IMR-90 (cell line): ENCODE data around the gene STEEP1. TPM values are rescaled to one million over a fixed set of nuclear protein-coding genes. Genes with fewer than 3 reads are reported as not detected.

Source experiments
- ATAC-seq: fragments of 200-7000 bp; cut with Tn5 transposase; 2 replicates; pipeline ENCODE4 v1.9.1; 2020; ENCODE audit warnings: low read depth, mild to moderate bottlenecking, moderate library complexity
- BruUV-seq: library from RNA; stranded (reverse); fragments of 400-500 nt; replicated peaks from 2 replicates; lab custom pipeline; 2021; lab: Mats Ljungman, UMichigan
- CTCF ChIA-PET: fragments of 300-600 bp; formaldehyde crosslinking; extraction: SDS; loops from one replicate; lab custom pipeline; 2021; ENCODE audit warnings: antibody characterized with exemption; lab: Yijun Ruan, JAX
- POLR2A ChIA-PET: fragments of 300-600 bp; sonication (Branson Sonifier 250); formaldehyde crosslinking; loops from one replicate; lab custom pipeline; 2022; ENCODE audit warnings: antibody characterized with exemption; ENCODE audit not compliant: unreplicated experiment; lab: Charles Lee
- DNase-seq: peaks from one replicate; pipeline ENCODE4 v3.0.0; 2013
- H2AFZ ChIP-seq: replicated peaks from 2 replicates; pipeline ENCODE3; 2013; ENCODE audit warnings: low read length, mild to moderate bottlenecking; ENCODE audit not compliant: poor library complexity
- H2AK5ac ChIP-seq: 2 replicates; pipeline ENCODE4 v1.6.1; 2013; ENCODE audit warnings: low read depth, low read length, inconsistent platforms
- H2AK9ac ChIP-seq: replicated peaks from 2 replicates; pipeline ENCODE3; 2013; ENCODE audit warnings: mild to moderate bottlenecking, low read depth, low read length, moderate library complexity; ENCODE audit not compliant: poor library complexity
- H2BK120ac ChIP-seq: 2 replicates; pipeline ENCODE4 v1.6.1; 2013; ENCODE audit warnings: low read depth, low read length, inconsistent platforms
- H2BK15ac ChIP-seq: 3 replicates; pipeline ENCODE4 v1.6.1; 2013; ENCODE audit warnings: low read depth, low read length, inconsistent platforms
- H2BK20ac ChIP-seq: 2 replicates; pipeline ENCODE4 v1.6.1; 2013; ENCODE audit warnings: low read depth, mild to moderate bottlenecking, inconsistent platforms, low read length, moderate library complexity
- H2BK5ac ChIP-seq: 2 replicates; pipeline ENCODE4 v1.6.1; 2013; ENCODE audit warnings: mild to moderate bottlenecking, low read depth, low read length, inconsistent platforms; ENCODE audit not compliant: poor library complexity, severe bottlenecking
- H3K14ac ChIP-seq: replicated peaks from 2 replicates; pipeline ENCODE4 v1.6.1; 2013; ENCODE audit warnings: low read depth, low read length, inconsistent platforms
- H3K18ac ChIP-seq: 2 replicates; pipeline ENCODE4 v1.6.1; 2013; ENCODE audit warnings: low read depth, low read length, control low read depth
- H3K23ac ChIP-seq: 2 replicates; pipeline ENCODE4 v1.6.1; 2013; ENCODE audit warnings: low read depth, low read length, inconsistent platforms
- H3K27ac ChIP-seq: 2 replicates; pipeline ENCODE4 v1.5.1; 2013; ENCODE audit warnings: mild to moderate bottlenecking, control low read depth, low read length; ENCODE audit not compliant: insufficient read depth
- H3K27me3 ChIP-seq: 2 replicates; pipeline ENCODE4 v1.6.1; 2013; ENCODE audit warnings: low read length; ENCODE audit not compliant: control insufficient read depth, insufficient read depth
- H3K36me3 ChIP-seq: 2 replicates; pipeline ENCODE4 v1.6.1; 2013; ENCODE audit warnings: low read length, mixed read lengths; ENCODE audit not compliant: control insufficient read depth, insufficient read depth
- H3K4ac ChIP-seq: 2 replicates; pipeline ENCODE4 v1.6.1; 2013; ENCODE audit warnings: low read depth, low read length, inconsistent platforms
- H3K4me1 ChIP-seq: 2 replicates; pipeline ENCODE4 v1.6.1; 2013; ENCODE audit warnings: low read length, mixed read lengths; ENCODE audit not compliant: control insufficient read depth, insufficient read depth
- H3K4me2 ChIP-seq: 2 replicates; pipeline ENCODE4 v1.6.1; 2013; ENCODE audit warnings: low read depth, mild to moderate bottlenecking, control low read depth, low read length, moderate library complexity
- H3K4me3 ChIP-seq: 2 replicates; pipeline ENCODE4 v1.5.1; 2013; ENCODE audit warnings: low read depth, mild to moderate bottlenecking, control low read depth, low read length, moderate library complexity; ENCODE audit not compliant: insufficient read depth
- H3K56ac ChIP-seq: 2 replicates; pipeline ENCODE4 v1.6.1; 2013; ENCODE audit warnings: low read length, inconsistent platforms; ENCODE audit not compliant: insufficient read depth; ENCODE audit errors: extremely low read depth
- H3K79me1 ChIP-seq, 2 experiments: 2 replicates each; pipeline ENCODE4 v1.6.1; 2013; ENCODE audit warnings: low read length in 2 of 2, inconsistent platforms in 1 of 2, low read depth in 1 of 2
- H3K9ac ChIP-seq: 2 replicates; pipeline ENCODE4 v1.6.1; 2013; ENCODE audit warnings: low read depth, low read length, control low read depth
- H3K9me1 ChIP-seq: 2 replicates; pipeline ENCODE4 v1.6.1; 2013; ENCODE audit warnings: low read length, inconsistent platforms; ENCODE audit not compliant: insufficient read depth
- H3K9me3 ChIP-seq: 2 replicates; pipeline ENCODE4 v1.6.1; 2013; ENCODE audit warnings: low read length; ENCODE audit not compliant: control insufficient read depth, insufficient read depth
- H4K20me1 ChIP-seq: 2 replicates; pipeline ENCODE4 v1.6.1; 2013; ENCODE audit warnings: low read length, inconsistent platforms; ENCODE audit not compliant: insufficient read depth
- H4K5ac ChIP-seq: 2 replicates; pipeline ENCODE4 v1.6.1; 2013; ENCODE audit warnings: mild to moderate bottlenecking, low read depth, low read length, control low read depth
- H4K8ac ChIP-seq, 2 experiments: 2 replicates each; pipeline ENCODE4 v1.6.1; 2013; ENCODE audit warnings: low read depth in 2 of 2, low read length in 2 of 2, control low read depth in 1 of 2, inconsistent platforms in 1 of 2
- H4K91ac ChIP-seq: 2 replicates; pipeline ENCODE4 v1.6.1; 2013; ENCODE audit warnings: low read depth, low read length, inconsistent platforms; ENCODE audit not compliant: insufficient read depth
- RAD21 ChIP-seq: IDR thresholded peaks from 2 replicates; pipeline ENCODE4 v1.6.1; 2012; ENCODE audit warnings: low read length, improper control_type of control experiment
- RCOR1 ChIP-seq: IDR thresholded peaks from 2 replicates; pipeline ENCODE4 v1.6.1; 2012; ENCODE audit warnings: mild to moderate bottlenecking, low read length, improper control_type of control experiment; ENCODE audit not compliant: insufficient replicate concordance
- WGBS, 2 experiments: methylation state at CpG; one replicate each; pipeline versions ENCODE4 v1.1.5 to v1.1.7; 2013; ENCODE audit warnings: missing lambda C conversion rate in 2 of 2; ENCODE audit not compliant: insufficient read length in 1 of 2; ENCODE audit errors: extremely low coverage in 2 of 2; 5-methylcytosine and 5-hydroxymethylcytosine counted together
- dilution Hi-C: fragments of 300-500 bp; cut with HindIII; formaldehyde crosslinking; loops from one replicate; pipeline ENCODE4 v1.14.3; 2018; ENCODE audit warnings: low sequenced_read_pairs; ENCODE audit not compliant: unreplicated experiment
- in situ Hi-C: fragments of 300-500 bp; cut with MboI; formaldehyde crosslinking; loops from 3 replicates; pipeline ENCODE4 v1.14.3; 2019; ENCODE audit warnings: low sequenced_read_pairs, inconsistent platforms, mixed read lengths
- intact Hi-C: fragments of 100-400 bp; cut with micrococcal nuclease; formaldehyde crosslinking; loops from 2 replicates; pipeline ENCODE4 v1.10.0; 2022
- polyA plus RNA-seq, 3 experiments: library from polyadenylated mRNA; depleted of rRNA; stranded (reverse); fragments of >200 nt; gene quantifications; 2 replicates each; pipeline ENCODE4 v1.2.3, GENCODE V29; 2012; ENCODE audit warnings: low replicate concordance in 1 of 3
- total RNA-seq: library from RNA; depleted of rRNA; stranded (reverse); fragments of >200 nt; gene quantifications from 2 replicates; pipeline ENCODE4 v1.2.3, GENCODE V29; 2012
- TF ChIP-seq, protein P1 (sequence below): fragments of 150-350 bp; IDR thresholded peaks from 2 replicates; pipeline ENCODE4 v1.6.1; 2016; ENCODE audit warnings: low read depth, mild to moderate bottlenecking, low read length, moderate library complexity, borderline replicate concordance

Gene STEEP1
- total and polyA plus RNA-seq, 2 of the 4 experiments (the other 2 are of a cell fraction): 16.7 to 33.2 TPM

DNA sequence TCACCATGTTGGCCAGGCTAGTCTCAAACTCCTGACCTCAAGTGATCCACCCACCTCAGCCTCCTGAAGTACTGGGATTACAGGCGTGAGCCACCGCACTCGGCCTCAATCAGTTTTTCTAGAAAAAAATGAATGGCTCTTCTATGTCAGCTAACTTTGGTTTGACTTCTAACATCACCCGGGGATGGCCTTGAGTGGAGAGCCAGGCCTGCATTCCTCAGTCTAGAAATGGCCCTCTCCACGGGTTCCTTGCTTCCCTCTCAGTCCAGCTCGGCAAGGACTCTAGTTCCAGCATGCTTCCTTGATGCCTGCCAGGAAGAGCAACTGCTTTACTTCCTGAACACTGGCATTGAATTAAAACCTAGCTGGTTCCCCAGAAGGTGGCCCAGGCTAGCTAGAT, 58.0 kb downstream of the STEEP1 start:
- Histone ChIP-seq H2AFZ (no peak overlapping the region), H3K79me1 (no peaks in the 10 kb centered on the region), H3K56ac (no peak overlapping the region), H4K91ac (no peak overlapping the region), H3K4me2 (no peak overlapping the region), H3K27ac (no peak overlapping the region), H3K18ac (no peak overlapping the region), H3K14ac (no peak overlapping the region), H3K4me1 (peaks cover 7% of the 10 kb centered on the region), H2AK5ac (no peak overlapping the region), H3K36me3 (no peaks in the 10 kb centered on the region), H3K9me3 (no peaks in the 10 kb centered on the region), H2BK15ac (no peak overlapping the region), H3K4me3 (no peak overlapping the region), H3K9me1 (peaks cover 11% of the 10 kb centered on the region), H3K4ac (no peak overlapping the region), H4K8ac (no peak overlapping the region), H3K23ac (no peak overlapping the region), H4K20me1 (no peaks in the 10 kb centered on the region; the same call in 1 of the 2 replicates), H4K5ac (no peak overlapping the region), H3K27me3 (no peaks in the 10 kb centered on the region), H2BK5ac (no peak overlapping the region), H2BK120ac (no peak overlapping the region), H2BK20ac (peak overlapping the region; percentile 66; the same call in 1 of the 2 replicates), H3K9ac (no peak overlapping the region), H2AK9ac (no peak overlapping the region)
- WGBS, 2 experiments: 51% methylated on average over 3 of the region's 6 CpGs; no CpG with 5 or more reads in 1 of the 2 experiments
- ATAC-seq: no peak
- CTCF ChIA-PET: interaction anchor here (0.6 to 0.8 kb wide), 2 partner anchors 18 to 19 kb away, joined by 3 to 8 read pairs; no protein-coding TSS in a partner anchor
- BruUV-seq: no TSS peak
- POLR2A ChIA-PET: no interaction called here
- no peak for DNase-seq
- intact Hi-C loops (no loop called here), in situ Hi-C loops (loop anchor here (25.0 kb wide), 1 partner anchor 230 kb away; no protein-coding TSS in a partner anchor), dilution Hi-C loops (no loop called here)
- TF ChIP-seq, protein P1, sequence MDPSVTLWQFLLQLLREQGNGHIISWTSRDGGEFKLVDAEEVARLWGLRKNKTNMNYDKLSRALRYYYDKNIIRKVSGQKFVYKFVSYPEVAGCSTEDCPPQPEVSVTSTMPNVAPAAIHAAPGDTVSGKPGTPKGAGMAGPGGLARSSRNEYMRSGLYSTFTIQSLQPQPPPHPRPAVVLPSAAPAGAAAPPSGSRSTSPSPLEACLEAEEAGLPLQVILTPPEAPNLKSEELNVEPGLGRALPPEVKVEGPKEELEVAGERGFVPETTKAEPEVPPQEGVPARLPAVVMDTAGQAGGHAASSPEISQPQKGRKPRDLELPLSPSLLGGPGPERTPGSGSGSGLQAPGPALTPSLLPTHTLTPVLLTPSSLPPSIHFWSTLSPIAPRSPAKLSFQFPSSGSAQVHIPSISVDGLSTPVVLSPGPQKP: no peak
- TF ChIP-seq RAD21: no peak
- no peak for TF ChIP-seq RCOR1
